HepG2 (cell line): Measurements from ENCODE around the gene ATXN3L. TPM values are rescaled to one million over a fixed set of nuclear protein-coding genes. Genes with fewer than 3 reads are reported as not detected.

Source experiments
- ATAC-seq: fragments of 200-7000 bp; cut with Tn5 transposase; 3 replicates; pipeline ENCODE4 v1.9.1; 2020; ENCODE audit warnings: mild to moderate bottlenecking, moderate library complexity
- BruUV-seq: library from RNA; stranded (reverse); fragments of 400-500 nt; replicated peaks from 2 replicates; lab custom pipeline; 2021; lab: Mats Ljungman, UMichigan
- CTCF ChIA-PET: fragments of 300-600 bp; formaldehyde crosslinking; extraction: SDS; loops from one replicate; lab custom pipeline; 2021; ENCODE audit warnings: low total read pairs, inconsistent platforms, low intra/inter-chr PET ratio; lab: Yijun Ruan, JAX
- POLR2A ChIA-PET: fragments of 350-600 bp; sonication (Branson Sonifier 250); formaldehyde crosslinking; loops from one replicate; lab custom pipeline; 2020; ENCODE audit warnings: antibody characterized with exemption, inconsistent platforms; lab: Yijun Ruan, JAX
- DNase-seq: peaks from one replicate; pipeline ENCODE4 v3.0.0-alpha.2; 2015; ENCODE audit warnings: low spot score
- FAIRE-seq: peaks from 3 replicates; lab custom pipeline; 2011; peaks lifted over from hg19 to GRCh38; lab: Jason Lieb, UNC
- H2AFZ ChIP-seq: one replicate; pipeline ENCODE4 v1.6.1; 2011; ENCODE audit warnings: low read length, inconsistent platforms
- H3K27ac ChIP-seq: fragments of 300-600 bp; 3 replicates; pipeline ENCODE4 v1.8.0; 2011; ENCODE audit warnings: mixed run types, mild to moderate bottlenecking, mixed read lengths, low read length, inconsistent platforms; ENCODE audit not compliant: insufficient read depth; ENCODE audit errors: extremely low read length
- H3K27me3 ChIP-seq, 2 experiments: fragments of 200-600 bp in 1 of 2; 2 replicates in 1 of 2; 3 replicates in 1 of 2; pipeline versions ENCODE4 v1.6.0 to v1.8.0; 2011; ENCODE audit warnings: low read length in 2 of 2, mild to moderate bottlenecking in 2 of 2, moderate library complexity in 2 of 2, inconsistent platforms in 1 of 2; ENCODE audit not compliant: insufficient read depth in 2 of 2, control insufficient read depth in 1 of 2
- H3K36me3 ChIP-seq, 2 experiments: fragments of 200-600 bp in 1 of 2; replicated peaks in 1 of 2; 2 replicates in 1 of 2; 3 replicates in 1 of 2; pipeline versions ENCODE4 v1.5.1 to v1.8.0; 2011; ENCODE audit warnings: low read length in 2 of 2, inconsistent platforms in 1 of 2; ENCODE audit not compliant: insufficient read depth in 2 of 2, control insufficient read depth in 1 of 2
- H3K4me1 ChIP-seq: 2 replicates; pipeline ENCODE4 v1.5.1; 2012; ENCODE audit warnings: low read length, inconsistent platforms; ENCODE audit not compliant: insufficient read depth
- H3K4me2 ChIP-seq: 2 replicates; pipeline ENCODE4 v1.6.0; 2011; ENCODE audit warnings: low read depth, low read length, inconsistent platforms
- H3K4me3 ChIP-seq, 3 experiments: fragments of 200-600 bp in 1 of 3; sonication (generic), shearing (Covaris generic) in 1 of 3; replicated peaks in 1 of 3; 2 replicates each; pipeline ENCODE4 v1.5.1; 2011 to 2016; ENCODE audit warnings: low read length in 3 of 3, inconsistent platforms in 2 of 3, low read depth in 2 of 3, mild to moderate bottlenecking in 2 of 3, control low read depth in 1 of 3, mixed read lengths in 1 of 3; ENCODE audit not compliant: insufficient read depth in 1 of 3
- H3K79me2 ChIP-seq: one replicate; pipeline ENCODE4 v1.6.1; 2011; ENCODE audit warnings: low read length, inconsistent platforms; ENCODE audit not compliant: insufficient read depth
- H3K9ac ChIP-seq: 2 replicates; pipeline ENCODE4 v1.6.0; 2011; ENCODE audit warnings: mild to moderate bottlenecking, low read depth, low read length, inconsistent platforms; ENCODE audit not compliant: insufficient read depth
- H3K9me3 ChIP-seq: 2 replicates; pipeline ENCODE4 v1.5.1; 2012; ENCODE audit warnings: mild to moderate bottlenecking, low read length
- H4K20me1 ChIP-seq: 2 replicates; pipeline ENCODE4 v1.6.0; 2011; ENCODE audit warnings: inconsistent platforms, mild to moderate bottlenecking, low read length, moderate library complexity; ENCODE audit not compliant: insufficient read depth
- ETV5 ChIP-seq: IDR thresholded peaks from 2 replicates; pipeline ENCODE4 v1.6.1; 2018; ENCODE audit warnings: missing biosample characterization, missing genetic modification reagents, inconsistent platforms, borderline replicate concordance
- FOSL1 ChIP-seq: sonication (generic); formaldehyde crosslinking; IDR thresholded peaks from 2 replicates; pipeline ENCODE4 v1.9.0; 2021; ENCODE audit warnings: missing genetic modification reagents, borderline replicate concordance
- FOXK2 ChIP-seq: fragments of 450-650 bp; IDR thresholded peaks from 2 replicates; pipeline ENCODE4 v1.6.1; 2016
- MAFK ChIP-seq, 2 experiments: IDR thresholded peaks in 1 of 2; conservative IDR thresholded peaks in 1 of 2; 2 replicates each; pipeline ENCODE4 v1.6.1; 2011; ENCODE audit warnings: improper control_type of control experiment in 2 of 2, low read length in 2 of 2
- RFXANK ChIP-seq: IDR thresholded peaks from 2 replicates; pipeline ENCODE4 v1.6.1; 2016
- ZNF136 ChIP-seq: sonication (generic); formaldehyde crosslinking; IDR thresholded peaks from 2 replicates; pipeline ENCODE4 v1.8.1; 2022; ENCODE audit warnings: low read depth, mild to moderate bottlenecking, moderate library complexity, missing genetic modification reagents
- ZNF382 ChIP-seq: sonication (generic); formaldehyde crosslinking; IDR thresholded peaks from 2 replicates; pipeline ENCODE4 v1.5.0; 2020; ENCODE audit warnings: missing genetic modification reagents, mild to moderate bottlenecking, borderline replicate concordance
- ZNF646 ChIP-seq: sonication (generic); formaldehyde crosslinking; IDR thresholded peaks from 2 replicates; pipeline ENCODE4 v1.9.0; 2021; ENCODE audit warnings: mild to moderate bottlenecking, missing genetic modification reagents
- ZNF761 ChIP-seq: sonication (generic); formaldehyde crosslinking; conservative IDR thresholded peaks from 2 replicates; pipeline ENCODE4 v1.4.0; 2020; ENCODE audit warnings: mild to moderate bottlenecking, missing genetic modification reagents
- ZNF772 ChIP-seq: sonication (generic); formaldehyde crosslinking; IDR thresholded peaks from 2 replicates; pipeline ENCODE4 v1.5.0; 2020; ENCODE audit warnings: mild to moderate bottlenecking, missing genetic modification reagents
- WGBS: methylation state at CpG from one replicate; pipeline ENCODE4 v1.1.6; 2017; ENCODE audit warnings: low lambda C conversion rate; 5-methylcytosine and 5-hydroxymethylcytosine counted together
- in situ Hi-C: cut with HindIII; loops from 2 replicates; pipeline ENCODE4 v1.10.0; 2017; ENCODE audit warnings: low pct_unique_long_range_greater_than_20kb; ENCODE audit not compliant: extremely low pct_ligation_motif_present
- intact Hi-C: fragments of 100-400 bp; cut with micrococcal nuclease; formaldehyde crosslinking; loops from one replicate; pipeline ENCODE4 v1.10.0; 2022; ENCODE audit not compliant: unreplicated experiment
- polyA plus RNA-seq, 8 experiments: library from polyadenylated mRNA; depleted of rRNA in 3 of 8; stranded (reverse) in 7 of 8; unstranded in 1 of 8; fragments of >200 nt; fragmentation: Illumina TruSeq in 4 of 8; extraction: Trizol in 4 of 8; gene quantifications; 2 replicates each; pipeline versions ENCODE4 v1.2.1 to v1.2.3, GENCODE V29; 2011 to 2016; ENCODE audit warnings: low read depth in 4 of 8, missing spikeins in 1 of 8, mixed read lengths in 1 of 8; ENCODE audit not compliant: insufficient read depth in 1 of 8
- total RNA-seq, 5 experiments: library from RNA; depleted of rRNA; stranded (reverse); fragments of >200 nt; fragmentation: Illumina TruSeq; extraction: Trizol; gene quantifications; 2 replicates each; pipeline ENCODE4 v1.2.3, GENCODE V29; 2016; ENCODE audit warnings: low read depth in 1 of 5
- TF ChIP-seq, protein P1 (sequence below): sonication (generic); formaldehyde crosslinking; IDR thresholded peaks from 2 replicates; pipeline ENCODE4 v1.4.0; 2020; ENCODE audit warnings: mild to moderate bottlenecking, missing genetic modification reagents
- TF ChIP-seq, protein P2 (sequence below): IDR thresholded peaks from 2 replicates; pipeline ENCODE4 v1.6.1; 2018; ENCODE audit warnings: missing genetic modification reagents

The ATXN3L gene
- total and polyA plus RNA-seq, 2 of the 13 experiments (the other 11 are each of a cell fraction or from before 2014, with no cell fraction given) = not detected

- in situ Hi-C loops (no loop called here), intact Hi-C loops (no loop called here)
- POLR2A ChIA-PET = no interaction called here
- FAIRE-seq (no peak), ATAC-seq (no peak), DNase-seq (no peak)
- CTCF ChIA-PET = no interaction called here
- Histone ChIP-seq H3K27me3 (no peaks in the 10 kb centered on the region), H4K20me1 (no peaks in the 10 kb centered on the region), H3K9ac (no peak overlapping the region), H3K4me1 (no peaks in the 10 kb centered on the region), H3K4me2 (no peak overlapping the region), H2AFZ (no peak overlapping the region), H3K9me3 (no peaks in the 10 kb centered on the region), H3K36me3 (no peaks in the 10 kb centered on the region), H3K79me2 (no peaks in the 10 kb centered on the region), H3K27ac (no peak overlapping the region), H3K4me3 (no peak overlapping the region)
- BruUV-seq = no TSS peak
- WGBS = 0% methylated on average over 2 of the region's 2 CpGs
- no peak for TF ChIP-seq ZNF761 (CRISPR knock-in tag)
- TF ChIP-seq FOSL1 (CRISPR knock-in tag) = no peak
Observed at GRCh38 chrX:13307041-13307440, 12.8 kb downstream of the ATXN3L start.

- Histone ChIP-seq H3K79me2 (no peaks in the 10 kb centered on the region), H4K20me1 (no peaks in the 10 kb centered on the region), H2AFZ (no peak overlapping the region), H3K36me3 (no peaks in the 10 kb centered on the region), H3K9ac (no peak overlapping the region), H3K27ac (no peak overlapping the region), H3K4me1 (no peaks in the 10 kb centered on the region), H3K27me3 (no peaks in the 10 kb centered on the region), H3K4me2 (no peak overlapping the region), H3K4me3 (no peak overlapping the region), H3K9me3 (no peaks in the 10 kb centered on the region)
- FAIRE-seq (no peak), ATAC-seq (no peak), DNase-seq (no peak)
- intact Hi-C loops = no loop called here
- WGBS = 6% methylated on average over 2 of the region's 2 CpGs
- ChIA-PET POLR2A (no interaction called here), CTCF (no interaction called here)
- in situ Hi-C loops = no loop called here
- BruUV-seq = no TSS peak
- TF ChIP-seq ZNF646 (CRISPR knock-in tag) (no peak), MAFK (conservative IDR thresholded peaks at IDR 0.05 in 1 of 2, IDR thresholded peaks at IDR 0.05 in 1 of 2; ENCODE audit: low read length in 2 of 2) (no peak), ZNF772 (no peak), ZNF382 (no peak), ETV5 (CRISPR knock-in tag) (no peak), FOXK2 (no peak), ZNF136 (CRISPR knock-in tag) (no peak), RFXANK (CRISPR knock-in tag) (no peak)
- TF ChIP-seq, protein P1, sequence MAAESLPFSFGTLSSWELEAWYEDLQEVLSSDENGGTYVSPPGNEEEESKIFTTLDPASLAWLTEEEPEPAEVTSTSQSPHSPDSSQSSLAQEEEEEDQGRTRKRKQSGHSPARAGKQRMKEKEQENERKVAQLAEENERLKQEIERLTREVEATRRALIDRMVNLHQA = no peak
- TF ChIP-seq, protein P2, sequence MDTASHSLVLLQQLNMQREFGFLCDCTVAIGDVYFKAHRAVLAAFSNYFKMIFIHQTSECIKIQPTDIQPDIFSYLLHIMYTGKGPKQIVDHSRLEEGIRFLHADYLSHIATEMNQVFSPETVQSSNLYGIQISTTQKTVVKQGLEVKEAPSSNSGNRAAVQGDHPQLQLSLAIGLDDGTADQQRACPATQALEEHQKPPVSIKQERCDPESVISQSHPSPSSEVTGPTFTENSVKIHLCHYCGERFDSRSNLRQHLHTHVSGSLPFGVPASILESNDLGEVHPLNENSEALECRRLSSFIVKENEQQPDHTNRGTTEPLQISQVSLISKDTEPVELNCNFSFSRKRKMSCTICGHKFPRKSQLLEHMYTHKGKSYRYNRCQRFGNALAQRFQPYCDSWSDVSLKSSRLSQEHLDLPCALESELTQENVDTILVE (CRISPR knock-in tag) = no peak
Observed at GRCh38 chrX:13305108-13305507, 14.7 kb downstream of the ATXN3L start.
